Body of pancreas (tissue), 4 donors: ENCODE measurements around the gene NCR2.

ENCODE experiments used
- CTCF ChIP-seq, 7 experiments: fragments of 450-650 bp in 4 of 7; fragments of 200-600 bp in 3 of 7; sonication (generic) in 3 of 7; IDR thresholded peaks; one replicate each; pipeline ENCODE4 v1.5.1; 2016 to 2019; ENCODE audit warnings: antibody characterized with exemption in 7 of 7
- POLR2A ChIP-seq, 3 donors: fragments of 450-650 bp; IDR thresholded peaks; one replicate each; pipeline ENCODE4 v1.6.1; 2016; ENCODE audit warnings: antibody characterized with exemption in 3 of 3, mild to moderate bottlenecking in 2 of 3

- TF ChIP-seq CTCF (IDR thresholded peaks at IDR 0.05) (no peak), POLR2A (IDR thresholded peaks at IDR 0.05) (no peak)
Measured at GRCh38 chr6:41336824-41337223, 1.4 kb downstream of the NCR2 start.
